Osteocyte (in vitro differentiated cells): Measurements from ENCODE around the gene ARID5A. TPM values are rescaled to one million over a fixed set of nuclear protein-coding genes. Genes with fewer than 3 reads are reported as not detected.

Source experiments
- DNase-seq: peaks from one replicate; pipeline ENCODE4 v3.0.0; 2021; ENCODE audit warnings: mixed read lengths; ENCODE audit not compliant: unreplicated experiment; ENCODE audit errors: extremely low spot score
- H3K27ac Mint-ChIP-seq: one replicate; pipeline ENCODE4 v1.8.0; 2021; ENCODE audit warnings: mild to moderate bottlenecking, mixed read lengths; ENCODE audit not compliant: unreplicated experiment
- H3K27me3 Mint-ChIP-seq: one replicate; pipeline ENCODE4 v1.8.0; 2021; ENCODE audit warnings: mixed read lengths; ENCODE audit not compliant: unreplicated experiment
- H3K36me3 Mint-ChIP-seq: one replicate; pipeline ENCODE4 v1.8.0; 2021; ENCODE audit warnings: mixed read lengths; ENCODE audit not compliant: unreplicated experiment
- H3K4me1 Mint-ChIP-seq: one replicate; pipeline ENCODE4 v1.8.0; 2021; ENCODE audit warnings: mixed read lengths; ENCODE audit not compliant: unreplicated experiment
- H3K4me3 Mint-ChIP-seq: one replicate; pipeline ENCODE4 v1.8.0; 2021; ENCODE audit warnings: mild to moderate bottlenecking, moderate library complexity, mixed read lengths; ENCODE audit not compliant: unreplicated experiment
- H3K9me3 Mint-ChIP-seq: one replicate; pipeline ENCODE4 v1.8.0; 2021; ENCODE audit warnings: mixed read lengths; ENCODE audit not compliant: unreplicated experiment
- total RNA-seq: library from RNA; stranded (reverse); gene quantifications from 2 replicates; pipeline ENCODE4 v1.2.1, GENCODE V29; 2021
- TF ChIP-seq, protein P1 (sequence below): fragments of 200-600 bp; sonication (generic); IDR thresholded peaks from 2 replicates; pipeline ENCODE4 v1.5.0; 2021; ENCODE audit warnings: antibody characterized with exemption, mild to moderate bottlenecking, moderate library complexity

The ARID5A gene
- total RNA-seq, 1 donor from 2014 or later, result 25.9 TPM

DNA sequence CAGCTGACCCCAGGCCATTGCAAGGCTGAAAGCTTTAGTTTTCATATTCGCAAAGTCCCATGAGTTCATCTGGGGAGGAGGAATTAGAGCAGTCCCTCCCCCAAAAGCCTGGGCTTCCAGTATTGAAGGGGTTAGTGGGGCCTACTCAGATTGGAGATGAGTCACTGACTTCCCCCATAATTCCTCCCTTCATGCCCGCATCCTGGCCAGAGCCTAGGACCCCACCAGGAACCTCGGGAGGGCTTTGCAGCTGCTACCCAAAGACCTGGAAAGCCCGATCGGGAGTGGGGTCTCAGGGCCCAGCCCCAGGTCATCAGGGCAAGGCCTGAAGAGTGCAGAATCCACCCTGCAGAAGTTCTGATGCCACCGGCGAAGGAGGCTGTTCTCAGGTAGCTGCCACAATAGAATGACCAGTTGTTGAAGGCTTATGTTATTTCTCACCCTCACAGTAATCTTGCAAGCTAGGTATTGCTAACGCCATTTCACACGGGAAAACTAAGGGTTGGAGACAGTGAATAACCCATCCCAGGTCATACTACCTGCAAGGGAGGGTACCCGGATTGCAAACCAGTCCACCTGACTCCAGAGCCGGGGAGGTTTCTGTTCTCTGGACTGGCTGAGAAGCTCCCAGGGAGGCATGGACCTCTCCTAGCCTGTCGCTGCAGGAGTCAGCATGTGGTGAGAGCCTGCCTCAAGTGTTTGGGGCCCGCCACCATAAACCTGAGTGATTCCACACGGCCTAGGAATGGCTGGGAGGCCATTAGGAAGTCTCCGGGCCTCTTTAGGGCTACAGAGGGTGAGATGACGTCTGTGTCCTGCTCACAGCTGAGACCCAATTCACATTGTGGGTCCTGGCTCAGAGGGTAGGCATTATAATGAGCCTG, 5.8 kb upstream of the ARID5A start:
- Mint-ChIP-seq H3K9me3 (no peaks in the 10 kb centered on the region), H3K36me3 (no peaks in the 10 kb centered on the region), H3K4me1 (peaks cover 57% of the 10 kb centered on the region), H3K27me3 (peaks cover 4% of the 10 kb centered on the region), H3K4me3 (no peak overlapping the region), H3K27ac (no peak overlapping the region)
- no peak for DNase-seq
- TF ChIP-seq, protein P1, sequence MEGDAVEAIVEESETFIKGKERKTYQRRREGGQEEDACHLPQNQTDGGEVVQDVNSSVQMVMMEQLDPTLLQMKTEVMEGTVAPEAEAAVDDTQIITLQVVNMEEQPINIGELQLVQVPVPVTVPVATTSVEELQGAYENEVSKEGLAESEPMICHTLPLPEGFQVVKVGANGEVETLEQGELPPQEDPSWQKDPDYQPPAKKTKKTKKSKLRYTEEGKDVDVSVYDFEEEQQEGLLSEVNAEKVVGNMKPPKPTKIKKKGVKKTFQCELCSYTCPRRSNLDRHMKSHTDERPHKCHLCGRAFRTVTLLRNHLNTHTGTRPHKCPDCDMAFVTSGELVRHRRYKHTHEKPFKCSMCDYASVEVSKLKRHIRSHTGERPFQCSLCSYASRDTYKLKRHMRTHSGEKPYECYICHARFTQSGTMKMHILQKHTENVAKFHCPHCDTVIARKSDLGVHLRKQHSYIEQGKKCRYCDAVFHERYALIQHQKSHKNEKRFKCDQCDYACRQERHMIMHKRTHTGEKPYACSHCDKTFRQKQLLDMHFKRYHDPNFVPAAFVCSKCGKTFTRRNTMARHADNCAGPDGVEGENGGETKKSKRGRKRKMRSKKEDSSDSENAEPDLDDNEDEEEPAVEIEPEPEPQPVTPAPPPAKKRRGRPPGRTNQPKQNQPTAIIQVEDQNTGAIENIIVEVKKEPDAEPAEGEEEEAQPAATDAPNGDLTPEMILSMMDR, result no peak

DNA sequence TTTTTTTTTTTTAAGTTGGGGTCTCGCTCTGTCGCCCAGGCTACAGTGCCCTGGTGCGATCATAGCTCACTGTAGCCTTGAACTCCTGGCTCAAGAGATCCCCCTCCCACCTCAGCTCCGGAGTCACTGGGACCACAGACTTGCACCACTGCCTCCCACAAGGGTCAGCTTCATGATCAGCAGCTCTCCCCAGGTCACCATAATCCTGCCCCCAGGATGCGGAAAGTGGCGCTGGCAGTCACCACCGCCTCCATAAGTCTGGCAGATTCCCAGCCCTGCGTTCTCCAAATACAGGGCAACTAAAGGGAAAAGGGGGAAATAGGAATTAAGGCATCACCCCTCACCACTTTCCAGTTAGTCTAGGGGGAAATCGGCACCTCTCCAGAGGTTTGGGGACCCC, 5.2 kb upstream of the ARID5A start:
- Mint-ChIP-seq H3K27me3 (peaks cover 4% of the 10 kb centered on the region), H3K27ac (peak overlapping the region; percentile 96), H3K4me3 (no peak overlapping the region), H3K4me1 (peaks cover 59% of the 10 kb centered on the region), H3K9me3 (no peaks in the 10 kb centered on the region), H3K36me3 (no peaks in the 10 kb centered on the region)
- no peak for DNase-seq
- TF ChIP-seq, protein P1, result no peak

DNA sequence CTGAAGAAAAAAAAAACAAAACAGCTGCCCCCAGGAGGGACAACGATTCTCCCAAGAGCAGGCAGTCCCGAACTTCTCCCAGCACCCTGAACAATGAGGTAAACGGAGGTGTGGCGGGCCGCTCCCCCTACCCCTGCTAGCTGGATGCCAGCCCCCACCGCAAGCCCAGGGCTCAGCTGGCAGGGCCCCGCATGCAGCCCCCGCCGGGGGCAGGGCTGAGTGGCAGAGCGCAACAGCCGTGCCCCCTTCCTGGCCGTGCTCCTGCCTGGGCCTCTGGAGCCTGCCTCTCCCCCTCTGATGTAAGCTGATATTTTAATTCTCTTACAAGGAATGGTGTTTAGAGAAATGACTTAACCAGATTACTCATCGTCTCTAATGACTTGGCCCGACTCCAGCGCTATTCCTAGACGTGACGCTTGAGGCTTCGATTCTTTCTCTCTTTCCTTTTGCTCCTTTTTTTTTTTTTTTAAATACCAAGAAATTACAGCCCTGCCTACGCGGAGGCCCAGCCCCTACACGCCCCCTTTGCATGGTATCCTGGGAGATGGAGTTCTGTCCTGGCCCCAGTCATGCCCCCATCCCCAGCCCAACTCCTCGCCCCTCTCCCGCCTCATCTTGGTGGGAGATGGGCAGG, 4.6 kb upstream of the ARID5A start:
- peak overlapping the region; percentile 96 for H3K27ac Mint-ChIP-seq
- TF ChIP-seq, protein P1, result no peak
- H3K9me3 Mint-ChIP-seq, result no peaks in the 10 kb centered on the region
- H3K4me3 Mint-ChIP-seq, result peak overlapping the region; percentile 61
- no peaks in the 10 kb centered on the region for H3K36me3 Mint-ChIP-seq
- H3K4me1 Mint-ChIP-seq, result peaks cover 56% of the 10 kb centered on the region
- H3K27me3 Mint-ChIP-seq, result peaks cover under 1% of the 10 kb centered on the region
- DNase-seq, result peak; percentile 94

DNA sequence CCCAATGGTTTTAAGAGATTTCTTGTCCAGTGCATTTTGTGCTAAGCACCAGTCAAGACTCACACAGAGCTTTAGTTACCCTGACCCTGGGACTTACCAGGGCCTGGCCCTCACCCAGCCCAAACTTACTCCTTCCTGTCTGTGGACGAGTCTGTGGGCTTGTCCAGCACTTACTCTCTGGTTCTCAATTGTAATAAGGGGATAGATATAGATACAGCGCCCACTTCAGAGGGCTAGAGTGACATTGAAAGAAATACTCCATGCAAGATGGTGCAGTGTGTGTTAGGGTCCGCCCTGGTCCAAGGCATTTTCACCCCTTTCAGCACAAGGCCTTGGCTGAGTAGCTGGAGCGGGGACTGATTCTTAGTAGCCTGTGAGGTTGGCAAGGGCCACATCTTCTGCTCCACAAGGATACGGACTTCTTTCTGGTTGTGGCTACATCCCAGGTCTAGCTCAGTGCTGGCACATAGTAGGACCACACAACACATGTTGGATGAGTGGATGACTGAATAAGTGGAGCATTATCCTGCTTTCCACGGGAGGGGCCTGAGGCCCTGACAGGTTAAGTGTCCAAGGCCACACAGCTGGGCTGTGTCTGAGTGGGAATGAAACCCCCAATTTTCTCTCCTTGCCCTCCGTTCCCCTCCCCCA, 3.8 kb upstream of the ARID5A start:
- Mint-ChIP-seq H3K27ac (peak overlapping the region; percentile 96), H3K27me3 (no peaks in the 10 kb centered on the region), H3K9me3 (no peaks in the 10 kb centered on the region), H3K4me3 (peak overlapping the region; percentile 61), H3K36me3 (no peaks in the 10 kb centered on the region), H3K4me1 (peaks cover 53% of the 10 kb centered on the region)
- TF ChIP-seq, protein P1, result no peak
- no peak for DNase-seq
